HepG2 (cell line): ENCODE results near the gene TUBA4A. TPM values are rescaled to one million over a fixed set of nuclear protein-coding genes. Genes with fewer than 3 reads are reported as not detected.
A peak's percentile ranks its signal among the peaks of the same experiment; 100 is the strongest.

Source experiments
- ATF7-NPFF ChIP-seq: sonication (generic); formaldehyde crosslinking; IDR thresholded peaks from 2 replicates; pipeline ENCODE4 v1.8.1; 2023; ENCODE audit warnings: mild to moderate bottlenecking, low read depth, missing genetic modification reagents, moderate library complexity
- BHLHE40 ChIP-seq: IDR thresholded peaks from 2 replicates; pipeline ENCODE4 v1.6.1; 2011; ENCODE audit warnings: low read length, improper control_type of control experiment
- FOSL2 ChIP-seq: sonication (generic); formaldehyde crosslinking; IDR thresholded peaks from 2 replicates; pipeline ENCODE4 v1.4.0; 2020; ENCODE audit warnings: missing genetic modification reagents
- GATA4 ChIP-seq: sonication (generic); IDR thresholded peaks from 2 replicates; pipeline ENCODE4 v1.6.1; 2016; ENCODE audit warnings: antibody characterized with exemption, low read depth, borderline replicate concordance
- GATAD1 ChIP-seq: IDR thresholded peaks from 2 replicates; pipeline ENCODE4 v1.6.1; 2016; ENCODE audit warnings: missing genetic modification reagents, missing compliant biosample characterization
- NFIC ChIP-seq: IDR thresholded peaks from 2 replicates; pipeline ENCODE4 v1.6.1; 2012; ENCODE audit warnings: mild to moderate bottlenecking, low read length, inconsistent platforms
- PRPF4 ChIP-seq: fragments of 200-400 bp; formaldehyde crosslinking; IDR thresholded peaks from 2 replicates; pipeline ENCODE4 v1.6.1; 2016; ENCODE audit warnings: low read length, low read depth; ENCODE audit not compliant: poor library complexity, severe bottlenecking
- XRCC5 ChIP-seq: fragments of 200-400 bp; formaldehyde crosslinking; optimal IDR thresholded peaks from 2 replicates; pipeline ENCODE3; 2017; ENCODE audit warnings: mild to moderate bottlenecking, low read length
- ZNF552 ChIP-seq: sonication (generic); formaldehyde crosslinking; IDR thresholded peaks from 2 replicates; pipeline ENCODE4 v1.9.0; 2022; ENCODE audit warnings: missing genetic modification reagents, mild to moderate bottlenecking, borderline replicate concordance
- polyA plus RNA-seq, 8 experiments: library from polyadenylated mRNA; depleted of rRNA in 3 of 8; stranded (reverse) in 7 of 8; unstranded in 1 of 8; fragments of >200 nt; fragmentation: Illumina TruSeq in 4 of 8; extraction: Trizol in 4 of 8; gene quantifications; 2 replicates each; pipeline versions ENCODE4 v1.2.1 to v1.2.3, GENCODE V29; 2011 to 2016; ENCODE audit warnings: low read depth in 4 of 8, missing spikeins in 1 of 8, mixed read lengths in 1 of 8; ENCODE audit not compliant: insufficient read depth in 1 of 8
- total RNA-seq, 5 experiments: library from RNA; depleted of rRNA; stranded (reverse); fragments of >200 nt; fragmentation: Illumina TruSeq; extraction: Trizol; gene quantifications; 2 replicates each; pipeline ENCODE4 v1.2.3, GENCODE V29; 2016; ENCODE audit warnings: low read depth in 1 of 5
- TF ChIP-seq, protein P1 (sequence below): sonication (generic); formaldehyde crosslinking; IDR thresholded peaks from 2 replicates; pipeline ENCODE4 v1.5.0; 2020; ENCODE audit warnings: mild to moderate bottlenecking, missing genetic modification reagents, borderline replicate concordance
- TF ChIP-seq, protein P2 (sequence below): sonication (generic); formaldehyde crosslinking; IDR thresholded peaks from 2 replicates; pipeline ENCODE4 v1.4.0; 2020; ENCODE audit warnings: low read depth, missing genetic modification reagents
- TF ChIP-seq, protein P3 (sequence below): sonication (generic); formaldehyde crosslinking; IDR thresholded peaks from 2 replicates; pipeline ENCODE4 v1.4.0; 2020; ENCODE audit warnings: missing genetic modification reagents
- TF ChIP-seq, protein P4 (sequence below): sonication (generic); formaldehyde crosslinking; IDR thresholded peaks from 2 replicates; pipeline ENCODE4 v1.4.0; 2020; ENCODE audit warnings: mild to moderate bottlenecking, missing genetic modification reagents

The TUBA4A gene
- total and polyA plus RNA-seq, 2 of the 13 experiments (the other 11 are each of a cell fraction or from before 2014, with no cell fraction given), result 1.3 to 12.7 TPM

DNA sequence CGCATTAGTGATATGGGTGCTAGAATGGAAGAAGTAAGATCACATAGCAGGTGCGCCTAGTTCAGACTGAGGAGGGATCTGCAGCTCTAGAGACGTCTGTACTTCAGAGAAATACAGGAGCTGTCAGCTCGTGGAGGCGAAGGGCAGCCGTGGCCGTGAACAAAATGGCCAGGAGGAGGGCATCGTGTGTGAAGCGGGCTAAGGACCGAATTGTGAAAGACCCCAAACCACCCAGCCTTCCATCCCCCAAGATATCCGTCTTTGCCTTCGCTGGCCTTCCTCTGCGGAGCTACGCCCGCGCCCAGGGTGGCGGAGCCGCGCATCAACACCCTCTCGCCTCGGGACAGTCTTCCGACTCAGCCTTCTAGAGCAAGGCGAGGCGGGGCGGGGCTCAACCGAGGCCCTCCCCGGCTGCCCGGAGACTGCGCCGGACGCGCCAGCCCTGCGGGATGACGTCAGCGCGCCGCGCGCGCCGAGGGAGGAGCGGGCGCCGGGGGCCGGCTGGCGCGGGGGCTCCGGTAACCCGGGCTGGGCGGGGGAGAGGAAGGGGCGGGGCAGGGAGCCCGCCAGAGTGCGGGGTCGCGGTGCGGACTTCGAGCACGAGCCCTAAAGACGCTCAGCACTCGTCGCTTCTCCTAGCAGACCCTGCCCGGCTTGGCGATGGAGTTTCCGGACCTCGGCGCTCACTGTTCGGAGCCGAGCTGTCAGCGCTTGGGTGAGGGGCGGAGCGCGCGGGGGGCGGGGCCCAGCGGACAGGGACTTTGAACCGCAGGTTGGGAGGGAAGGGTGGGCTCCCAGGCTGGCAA lies 47.2 kb downstream of the TUBA4A start, which contains the start of gene ZFAND2B (continued):
- TF ChIP-seq, protein P1, sequence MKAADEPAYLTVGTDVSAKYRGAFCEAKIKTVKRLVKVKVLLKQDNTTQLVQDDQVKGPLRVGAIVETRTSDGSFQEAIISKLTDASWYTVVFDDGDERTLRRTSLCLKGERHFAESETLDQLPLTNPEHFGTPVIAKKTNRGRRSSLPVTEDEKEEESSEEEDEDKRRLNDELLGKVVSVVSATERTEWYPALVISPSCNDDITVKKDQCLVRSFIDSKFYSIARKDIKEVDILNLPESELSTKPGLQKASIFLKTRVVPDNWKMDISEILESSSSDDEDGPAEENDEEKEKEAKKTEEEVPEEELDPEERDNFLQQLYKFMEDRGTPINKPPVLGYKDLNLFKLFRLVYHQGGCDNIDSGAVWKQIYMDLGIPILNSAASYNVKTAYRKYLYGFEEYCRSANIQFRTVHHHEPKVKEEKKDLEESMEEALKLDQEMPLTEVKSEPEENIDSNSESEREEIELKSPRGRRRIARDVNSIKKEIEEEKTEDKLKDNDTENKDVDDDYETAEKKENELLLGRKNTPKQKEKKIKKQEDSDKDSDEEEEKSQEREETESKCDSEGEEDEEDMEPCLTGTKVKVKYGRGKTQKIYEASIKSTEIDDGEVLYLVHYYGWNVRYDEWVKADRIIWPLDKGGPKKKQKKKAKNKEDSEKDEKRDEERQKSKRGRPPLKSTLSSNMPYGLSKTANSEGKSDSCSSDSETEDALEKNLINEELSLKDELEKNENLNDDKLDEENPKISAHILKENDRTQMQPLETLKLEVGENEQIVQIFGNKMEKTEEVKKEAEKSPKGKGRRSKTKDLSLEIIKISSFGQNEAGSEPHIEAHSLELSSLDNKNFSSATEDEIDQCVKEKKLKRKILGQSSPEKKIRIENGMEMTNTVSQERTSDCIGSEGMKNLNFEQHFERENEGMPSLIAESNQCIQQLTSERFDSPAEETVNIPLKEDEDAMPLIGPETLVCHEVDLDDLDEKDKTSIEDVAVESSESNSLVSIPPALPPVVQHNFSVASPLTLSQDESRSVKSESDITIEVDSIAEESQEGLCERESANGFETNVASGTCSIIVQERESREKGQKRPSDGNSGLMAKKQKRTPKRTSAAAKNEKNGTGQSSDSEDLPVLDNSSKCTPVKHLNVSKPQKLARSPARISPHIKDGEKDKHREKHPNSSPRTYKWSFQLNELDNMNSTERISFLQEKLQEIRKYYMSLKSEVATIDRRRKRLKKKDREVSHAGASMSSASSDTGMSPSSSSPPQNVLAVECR (CRISPR knock-in tag), result peak; percentile 90
- TF ChIP-seq PRPF4, result no peak
- peak; percentile 53 for TF ChIP-seq FOSL2 (CRISPR knock-in tag)
- no peak for TF ChIP-seq NFIC
- TF ChIP-seq XRCC5, result peak; percentile 89
- TF ChIP-seq, protein P2, sequence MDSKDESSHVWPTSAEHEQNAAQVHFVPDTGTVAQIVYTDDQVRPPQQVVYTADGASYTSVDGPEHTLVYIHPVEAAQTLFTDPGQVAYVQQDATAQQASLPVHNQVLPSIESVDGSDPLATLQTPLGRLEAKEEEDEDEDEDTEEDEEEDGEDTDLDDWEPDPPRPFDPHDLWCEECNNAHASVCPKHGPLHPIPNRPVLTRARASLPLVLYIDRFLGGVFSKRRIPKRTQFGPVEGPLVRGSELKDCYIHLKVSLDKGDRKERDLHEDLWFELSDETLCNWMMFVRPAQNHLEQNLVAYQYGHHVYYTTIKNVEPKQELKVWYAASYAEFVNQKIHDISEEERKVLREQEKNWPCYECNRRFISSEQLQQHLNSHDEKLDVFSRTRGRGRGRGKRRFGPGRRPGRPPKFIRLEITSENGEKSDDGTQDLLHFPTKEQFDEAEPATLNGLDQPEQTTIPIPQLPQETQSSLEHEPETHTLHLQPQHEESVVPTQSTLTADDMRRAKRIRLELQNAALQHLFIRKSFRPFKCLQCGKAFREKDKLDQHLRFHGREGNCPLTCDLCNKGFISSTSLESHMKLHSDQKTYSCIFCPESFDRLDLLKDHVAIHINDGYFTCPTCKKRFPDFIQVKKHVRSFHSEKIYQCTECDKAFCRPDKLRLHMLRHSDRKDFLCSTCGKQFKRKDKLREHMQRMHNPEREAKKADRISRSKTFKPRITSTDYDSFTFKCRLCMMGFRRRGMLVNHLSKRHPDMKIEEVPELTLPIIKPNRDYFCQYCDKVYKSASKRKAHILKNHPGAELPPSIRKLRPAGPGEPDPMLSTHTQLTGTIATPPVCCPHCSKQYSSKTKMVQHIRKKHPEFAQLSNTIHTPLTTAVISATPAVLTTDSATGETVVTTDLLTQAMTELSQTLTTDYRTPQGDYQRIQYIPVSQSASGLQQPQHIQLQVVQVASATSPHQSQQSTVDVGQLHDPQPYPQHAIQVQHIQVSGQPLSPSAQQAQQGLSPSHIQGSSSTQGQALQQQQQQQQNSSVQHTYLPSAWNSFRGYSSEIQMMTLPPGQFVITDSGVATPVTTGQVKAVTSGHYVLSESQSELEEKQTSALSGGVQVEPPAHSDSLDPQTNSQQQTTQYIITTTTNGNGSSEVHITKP (CRISPR knock-in tag), result peak; percentile 71; the same call in 1 of the 2 replicates
- peak; percentile 96 for TF ChIP-seq ATF7-NPFF (CRISPR knock-in tag)
- TF ChIP-seq, protein P3, sequence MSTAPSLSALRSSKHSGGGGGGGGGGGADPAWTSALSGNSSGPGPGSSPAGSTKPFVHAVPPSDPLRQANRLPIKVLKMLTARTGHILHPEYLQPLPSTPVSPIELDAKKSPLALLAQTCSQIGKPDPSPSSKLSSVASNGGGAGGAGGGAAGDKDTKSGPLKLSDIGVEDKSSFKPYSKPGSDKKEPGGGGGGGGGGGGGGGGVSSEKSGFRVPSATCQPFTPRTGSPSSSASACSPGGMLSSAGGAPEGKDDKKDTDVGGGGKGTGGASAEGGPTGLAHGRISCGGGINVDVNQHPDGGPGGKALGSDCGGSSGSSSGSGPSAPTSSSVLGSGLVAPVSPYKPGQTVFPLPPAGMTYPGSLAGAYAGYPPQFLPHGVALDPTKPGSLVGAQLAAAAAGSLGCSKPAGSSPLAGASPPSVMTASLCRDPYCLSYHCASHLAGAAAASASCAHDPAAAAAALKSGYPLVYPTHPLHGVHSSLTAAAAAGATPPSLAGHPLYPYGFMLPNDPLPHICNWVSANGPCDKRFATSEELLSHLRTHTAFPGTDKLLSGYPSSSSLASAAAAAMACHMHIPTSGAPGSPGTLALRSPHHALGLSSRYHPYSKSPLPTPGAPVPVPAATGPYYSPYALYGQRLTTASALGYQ, result 0 out of 2 replicates have a peak, but pooled peaks have one; percentile 30
- 0 out of 2 replicates have a peak, but pooled peaks have one; percentile 7 for TF ChIP-seq BHLHE40
- TF ChIP-seq GATAD1 (CRISPR knock-in tag), result 0 out of 2 replicates have a peak, but pooled peaks have one; percentile 53
- peak; percentile 88; the same call in 1 of the 2 replicates for TF ChIP-seq ZNF552
- TF ChIP-seq, protein P4, sequence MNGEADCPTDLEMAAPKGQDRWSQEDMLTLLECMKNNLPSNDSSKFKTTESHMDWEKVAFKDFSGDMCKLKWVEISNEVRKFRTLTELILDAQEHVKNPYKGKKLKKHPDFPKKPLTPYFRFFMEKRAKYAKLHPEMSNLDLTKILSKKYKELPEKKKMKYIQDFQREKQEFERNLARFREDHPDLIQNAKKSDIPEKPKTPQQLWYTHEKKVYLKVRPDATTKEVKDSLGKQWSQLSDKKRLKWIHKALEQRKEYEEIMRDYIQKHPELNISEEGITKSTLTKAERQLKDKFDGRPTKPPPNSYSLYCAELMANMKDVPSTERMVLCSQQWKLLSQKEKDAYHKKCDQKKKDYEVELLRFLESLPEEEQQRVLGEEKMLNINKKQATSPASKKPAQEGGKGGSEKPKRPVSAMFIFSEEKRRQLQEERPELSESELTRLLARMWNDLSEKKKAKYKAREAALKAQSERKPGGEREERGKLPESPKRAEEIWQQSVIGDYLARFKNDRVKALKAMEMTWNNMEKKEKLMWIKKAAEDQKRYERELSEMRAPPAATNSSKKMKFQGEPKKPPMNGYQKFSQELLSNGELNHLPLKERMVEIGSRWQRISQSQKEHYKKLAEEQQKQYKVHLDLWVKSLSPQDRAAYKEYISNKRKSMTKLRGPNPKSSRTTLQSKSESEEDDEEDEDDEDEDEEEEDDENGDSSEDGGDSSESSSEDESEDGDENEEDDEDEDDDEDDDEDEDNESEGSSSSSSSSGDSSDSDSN (CRISPR knock-in tag), result peak; percentile 78
- TF ChIP-seq GATA4, result peak; percentile 82
